ENCODE results near the gene ERAP2.

DNA sequence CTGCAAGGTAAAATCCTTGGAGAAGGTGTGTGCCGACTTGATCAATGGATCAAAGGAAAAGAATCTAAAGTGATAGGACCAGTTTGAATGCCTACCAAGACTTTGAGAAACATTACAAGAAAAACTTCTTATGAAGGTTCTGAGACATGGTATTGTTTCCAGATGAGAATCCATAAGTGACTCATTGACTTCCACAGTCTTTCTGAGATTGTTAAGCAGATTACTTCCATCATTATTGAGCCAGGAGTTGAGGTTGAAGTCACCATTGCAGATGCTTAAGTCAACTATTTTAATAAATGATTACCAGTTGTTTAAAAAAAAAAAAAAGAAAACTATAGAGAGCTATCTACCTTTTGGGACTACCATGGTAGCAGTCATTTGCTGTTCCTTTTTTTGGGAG is 66.6 kb downstream of the ERAP2 start:
- no peak for TF ChIP-seq SMAD1 (IDR thresholded peaks at IDR 0.05; ENCODE audit: low read depth, partially characterized antibody)
- TF ChIP-seq CREB1 (IDR thresholded peaks at IDR 0.05; ENCODE audit: low read depth): no peak
- TF ChIP-seq EED (IDR thresholded peaks at IDR 0.05; ENCODE audit: low read depth): no peak
- no peak for TF ChIP-seq HCFC1 (IDR thresholded peaks at IDR 0.05; ENCODE audit: low read length)
- TF ChIP-seq BMI1 (IDR thresholded peaks at IDR 0.05; ENCODE audit: borderline replicate concordance): no peak
- TF ChIP-seq, protein P1, sequence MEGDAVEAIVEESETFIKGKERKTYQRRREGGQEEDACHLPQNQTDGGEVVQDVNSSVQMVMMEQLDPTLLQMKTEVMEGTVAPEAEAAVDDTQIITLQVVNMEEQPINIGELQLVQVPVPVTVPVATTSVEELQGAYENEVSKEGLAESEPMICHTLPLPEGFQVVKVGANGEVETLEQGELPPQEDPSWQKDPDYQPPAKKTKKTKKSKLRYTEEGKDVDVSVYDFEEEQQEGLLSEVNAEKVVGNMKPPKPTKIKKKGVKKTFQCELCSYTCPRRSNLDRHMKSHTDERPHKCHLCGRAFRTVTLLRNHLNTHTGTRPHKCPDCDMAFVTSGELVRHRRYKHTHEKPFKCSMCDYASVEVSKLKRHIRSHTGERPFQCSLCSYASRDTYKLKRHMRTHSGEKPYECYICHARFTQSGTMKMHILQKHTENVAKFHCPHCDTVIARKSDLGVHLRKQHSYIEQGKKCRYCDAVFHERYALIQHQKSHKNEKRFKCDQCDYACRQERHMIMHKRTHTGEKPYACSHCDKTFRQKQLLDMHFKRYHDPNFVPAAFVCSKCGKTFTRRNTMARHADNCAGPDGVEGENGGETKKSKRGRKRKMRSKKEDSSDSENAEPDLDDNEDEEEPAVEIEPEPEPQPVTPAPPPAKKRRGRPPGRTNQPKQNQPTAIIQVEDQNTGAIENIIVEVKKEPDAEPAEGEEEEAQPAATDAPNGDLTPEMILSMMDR (IDR thresholded peaks at IDR 0.05 in 2 of 3, conservative IDR thresholded peaks at IDR 0.05 in 1 of 3; ENCODE audit: control insufficient read depth in 2 of 3, extremely low read depth in 1 of 3, insufficient read depth in 1 of 3, low read depth in 3 of 3, low read length in 3 of 3): no peak
- no peak for TF ChIP-seq TCF7 (IDR thresholded peaks at IDR 0.05; ENCODE audit: borderline replicate concordance)
- TF ChIP-seq GABPA (IDR thresholded peaks at IDR 0.05; ENCODE audit: low read depth): no peak
- no peak for TF ChIP-seq YY1 (IDR thresholded peaks at IDR 0.05; ENCODE audit: low read depth, low read length)
- TF ChIP-seq BACH1 (IDR thresholded peaks at IDR 0.05; ENCODE audit: borderline replicate concordance): no peak

All from GM12878 (cell line).